K562 (cell line): ENCODE results near the gene SERPINB4. TPM values are rescaled to one million over a fixed set of nuclear protein-coding genes. Genes with fewer than 3 reads are reported as not detected.

ENCODE experiments used
- ATAC-seq: fragments of 200-7000 bp; cut with Tn5 transposase; 3 replicates; pipeline ENCODE4 v1.9.1; 2020; ENCODE audit warnings: moderate library complexity
- BruUV-seq: library from RNA; stranded (reverse); fragments of 400-500 nt; replicated peaks from 2 replicates; lab custom pipeline; 2021; lab: Mats Ljungman, UMichigan
- CTCF ChIA-PET: fragments of 300-600 bp; formaldehyde crosslinking; extraction: SDS; loops from one replicate; lab custom pipeline; 2021; ENCODE audit warnings: low intra/inter-chr PET ratio; lab: Yijun Ruan, JAX
- POLR2A ChIA-PET: fragments of 300-600, 350-650 bp; sonication (Branson Sonifier 250); formaldehyde crosslinking; extraction: SDS; loops from one replicate; lab custom pipeline; 2021; ENCODE audit warnings: antibody characterized with exemption, inconsistent platforms; lab: Yijun Ruan, JAX
- DNase-seq, 4 experiments: peaks; one replicate each; pipeline versions ENCODE4 v3.0.0 to v3.0.0-alpha.2; 2011 to 2018; ENCODE audit warnings: low spot score in 3 of 4, mixed read lengths in 3 of 4; ENCODE audit errors: extremely low read depth in 1 of 4
- FAIRE-seq: peaks from 2 replicates; lab custom pipeline; 2011; peaks lifted over from hg19 to GRCh38; lab: Jason Lieb, UNC
- H2AFZ ChIP-seq: 2 replicates; pipeline ENCODE4 v1.6.0; 2011; ENCODE audit warnings: low read depth, low read length, control low read depth, inconsistent platforms
- H3K27ac ChIP-seq: fragments of 200-600 bp; 3 replicates; pipeline ENCODE4 v1.8.0; 2011; ENCODE audit warnings: low read depth, mild to moderate bottlenecking, control low read depth, inconsistent platforms, low read length, moderate library complexity, mixed read lengths; ENCODE audit errors: extremely low read depth
- H3K27me3 ChIP-seq, 2 experiments: fragments of 300-600 bp in 1 of 2; 2 replicates in 1 of 2; 3 replicates in 1 of 2; pipeline versions ENCODE4 v1.6.0 to v1.8.0; 2011; ENCODE audit warnings: inconsistent platforms in 2 of 2, low read length in 2 of 2, mild to moderate bottlenecking in 1 of 2, mixed read lengths in 1 of 2, moderate library complexity in 1 of 2; ENCODE audit not compliant: control insufficient read depth in 2 of 2, insufficient read depth in 2 of 2
- H3K36me3 ChIP-seq: fragments of 300-600 bp; 3 replicates; pipeline ENCODE4 v1.8.0; 2011; ENCODE audit warnings: mild to moderate bottlenecking, low read length, inconsistent platforms; ENCODE audit not compliant: control insufficient read depth, insufficient read depth
- H3K4me1 ChIP-seq, 2 experiments: fragments of 200-600 bp in 1 of 2; replicated peaks in 1 of 2; 2 replicates in 1 of 2; 3 replicates in 1 of 2; pipeline versions ENCODE4 v1.5.1 to v1.8.0; 2011; ENCODE audit warnings: inconsistent platforms in 2 of 2, low read length in 2 of 2, mild to moderate bottlenecking in 1 of 2, mixed read lengths in 1 of 2, moderate library complexity in 1 of 2; ENCODE audit not compliant: control insufficient read depth in 2 of 2, insufficient read depth in 2 of 2
- H3K4me2 ChIP-seq: 2 replicates; pipeline ENCODE4 v1.6.1; 2011; ENCODE audit warnings: low read length, control low read depth, inconsistent platforms, mixed read lengths; ENCODE audit not compliant: insufficient read depth
- H3K4me3 ChIP-seq: fragments of 200-600 bp; sonication (generic), shearing (Covaris generic); 2 replicates; pipeline ENCODE4 v1.5.1; 2016; ENCODE audit warnings: control low read depth, inconsistent platforms
- H3K79me2 ChIP-seq: fragments of 200-600 bp; 3 replicates; pipeline ENCODE4 v1.8.0; 2011; ENCODE audit warnings: low read length, inconsistent platforms; ENCODE audit not compliant: control insufficient read depth, insufficient read depth
- H3K9ac ChIP-seq, 2 experiments: 2 replicates each; pipeline versions ENCODE4 v1.6.0 to v1.6.1; 2011; ENCODE audit warnings: low read depth in 2 of 2, low read length in 2 of 2, control low read depth in 1 of 2, inconsistent platforms in 1 of 2, mild to moderate bottlenecking in 1 of 2, mixed read lengths in 1 of 2; ENCODE audit not compliant: insufficient read depth in 1 of 2
- H3K9me1 ChIP-seq: one replicate; pipeline ENCODE4 v1.6.0; 2011; ENCODE audit warnings: inconsistent platforms, mild to moderate bottlenecking, low read length, moderate library complexity; ENCODE audit not compliant: control insufficient read depth, insufficient read depth
- H3K9me3 ChIP-seq: replicated peaks from 2 replicates; pipeline ENCODE4 v1.5.1; 2011; ENCODE audit warnings: low read depth, low read length, inconsistent platforms; ENCODE audit not compliant: control insufficient read depth, insufficient read depth
- H4K20me1 ChIP-seq: replicated peaks from 2 replicates; pipeline ENCODE4 v1.6.1; 2011; ENCODE audit warnings: low read length, inconsistent platforms, mixed read lengths; ENCODE audit not compliant: control insufficient read depth, insufficient read depth
- C11orf30 ChIP-seq: fragments of 450-650 bp; IDR thresholded peaks from 2 replicates; pipeline ENCODE4 v1.6.1; 2016; ENCODE audit warnings: low read depth, mild to moderate bottlenecking
- HINFP ChIP-seq: fragments of 450-650 bp; conservative IDR thresholded peaks from 2 replicates; pipeline ENCODE4 v1.6.1; 2016; ENCODE audit warnings: missing genetic modification characterization, low read depth, mild to moderate bottlenecking, control low read depth, missing compliant biosample characterization
- HMG20B ChIP-seq: fragments of 250-450 bp; sonication (Bioruptor Pico); IDR thresholded peaks from 2 replicates; pipeline ENCODE4 v1.5.0; 2021; ENCODE audit warnings: mild to moderate bottlenecking
- KLF16 ChIP-seq: IDR thresholded peaks from 2 replicates; pipeline ENCODE4 v1.6.1; 2016; ENCODE audit warnings: antibody characterized with exemption
- MIER1 ChIP-seq: fragments of 450-650 bp; IDR thresholded peaks from 2 replicates; pipeline ENCODE4 v1.6.1; 2016; ENCODE audit warnings: antibody characterized with exemption, mild to moderate bottlenecking, low read depth
- MTA2 ChIP-seq: fragments of 450-650 bp; IDR thresholded peaks from 2 replicates; pipeline ENCODE4 v1.6.1; 2016; ENCODE audit warnings: low read depth
- NCOA1 ChIP-seq: fragments of 450-650 bp; IDR thresholded peaks from 2 replicates; pipeline ENCODE4 v1.6.1; 2016; ENCODE audit warnings: low read depth
- POLR2A ChIP-seq: fragments of 450-650 bp; conservative IDR thresholded peaks from 2 replicates; pipeline ENCODE4 v1.6.1; 2016
- ZNF133 ChIP-seq: fragments of 250-450 bp; sonication (Bioruptor Pico); IDR thresholded peaks from 2 replicates; pipeline ENCODE4 v1.4.0; 2020; ENCODE audit warnings: mild to moderate bottlenecking
- ZNF324 ChIP-seq: fragments of 250-450 bp; sonication (Bioruptor Pico); IDR thresholded peaks from 2 replicates; pipeline ENCODE4 v1.4.0; 2020; ENCODE audit warnings: mild to moderate bottlenecking
- WGBS: fragments of 100-300 bp; shearing (Covaris generic); methylation state at CpG from one replicate; pipeline ENCODE4 v1.1.6; 2016; ENCODE audit warnings: low coverage, mixed read lengths; ENCODE audit not compliant: insufficient coverage; ENCODE audit errors: missing lambda C conversion rate; 5-methylcytosine and 5-hydroxymethylcytosine counted together
- in situ Hi-C: fragments of 300-500 bp; cut with MboI; formaldehyde crosslinking; loops from 4 replicates; pipeline ENCODE4 v1.15.0; 2018; ENCODE audit warnings: inconsistent platforms, mixed read lengths
- intact Hi-C: fragments of 100-400 bp; cut with micrococcal nuclease; formaldehyde crosslinking; loops from 2 replicates; pipeline ENCODE4 v1.14.2; 2022
- polyA plus RNA-seq, 8 experiments: library from polyadenylated mRNA; depleted of rRNA in 4 of 8; stranded (reverse) in 5 of 8; unstranded in 3 of 8; fragments of >200 nt; fragmentation: Nextera tagmentation in 2 of 8; fragmentation: Illumina TruSeq in 1 of 8; extraction: Ambion mirVana in 2 of 8; extraction: Trizol in 1 of 8; gene quantifications; 2 replicates each; pipeline versions ENCODE4 v1.2.1 to v1.2.3, GENCODE V29; 2011 to 2014; ENCODE audit warnings: inconsistent platforms in 1 of 8, missing spikeins in 1 of 8
- total RNA-seq, 7 experiments: library from RNA; depleted of rRNA in 6 of 7; stranded (reverse); fragments of >200 nt in 6 of 7; fragmentation: Illumina TruSeq in 2 of 7; extraction: Trizol in 2 of 7; gene quantifications; 2 replicates each; pipeline versions ENCODE4 v1.2.1 to v1.2.3, GENCODE V29; 2011 to 2021; ENCODE audit warnings: low replicate concordance in 1 of 7
- TF ChIP-seq, protein P1 (sequence below): fragments of 450-650 bp; IDR thresholded peaks from 2 replicates; pipeline ENCODE4 v1.6.1; 2016; ENCODE audit warnings: antibody characterized with exemption
- TF ChIP-seq, protein P2 (sequence below): sonication (generic); formaldehyde crosslinking; IDR thresholded peaks from 2 replicates; pipeline ENCODE4 v1.8.1; 2023; ENCODE audit warnings: mild to moderate bottlenecking, missing genetic modification reagents

SERPINB4 gene
- total and polyA plus RNA-seq, 9 of the 15 experiments (the other 6 are each of a cell fraction or from before 2014, with no cell fraction given) = not detected

GRCh38 chr18:63619661-63620060 lies 24.4 kb downstream of the SERPINB4 start (continued):
- no peak for TF ChIP-seq HMG20B (CRISPR knock-in tag)
- TF ChIP-seq MIER1 = no peak
- TF ChIP-seq KLF16 = no peak
- TF ChIP-seq ZNF324 (CRISPR knock-in tag) = no peak
- TF ChIP-seq HINFP (tag) = no peak
- TF ChIP-seq, protein P1, sequence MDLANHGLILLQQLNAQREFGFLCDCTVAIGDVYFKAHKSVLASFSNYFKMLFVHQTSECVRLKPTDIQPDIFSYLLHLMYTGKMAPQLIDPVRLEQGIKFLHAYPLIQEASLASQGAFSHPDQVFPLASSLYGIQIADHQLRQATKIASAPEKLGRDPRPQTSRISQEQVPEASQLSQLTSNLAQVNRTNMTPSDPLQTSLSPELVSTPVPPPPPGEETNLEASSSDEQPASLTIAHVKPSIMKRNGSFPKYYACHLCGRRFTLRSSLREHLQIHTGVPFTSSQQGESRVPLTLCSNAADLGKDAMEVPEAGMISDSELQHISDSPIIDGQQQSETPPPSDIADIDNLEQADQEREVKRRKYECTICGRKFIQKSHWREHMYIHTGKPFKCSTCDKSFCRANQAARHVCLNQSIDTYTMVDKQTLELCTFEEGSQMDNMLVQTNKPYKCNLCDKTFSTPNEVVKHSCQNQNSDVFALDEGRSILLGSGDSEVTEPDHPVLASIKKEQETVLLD = no peak
- no peak for TF ChIP-seq MTA2

DNA sequence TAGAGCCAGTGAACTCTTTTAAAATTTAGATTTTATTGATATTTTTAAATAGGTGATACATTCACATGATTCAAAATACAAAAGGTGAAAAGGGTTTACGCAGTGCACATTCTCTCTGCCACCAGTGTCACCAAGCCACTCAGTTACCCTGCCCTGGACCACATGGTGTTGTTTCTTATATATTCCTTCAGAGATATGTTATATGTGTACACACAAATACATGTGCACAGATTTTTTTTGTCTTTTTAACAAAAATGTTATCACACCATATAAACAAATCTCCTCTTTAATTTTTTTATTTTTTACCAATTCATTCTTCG lies 26.2 kb downstream of the SERPINB4 start:
- no peak for DNase-seq
- no peaks in the 10 kb centered on the region for H3K9me1 ChIP-seq
- no peaks in the 10 kb centered on the region for H4K20me1 ChIP-seq
- H3K9ac ChIP-seq = no peak overlapping the region
- H3K9me3 ChIP-seq = no peaks in the 10 kb centered on the region
- no peak for TF ChIP-seq ZNF133 (CRISPR knock-in tag)
- no peak for TF ChIP-seq C11orf30
- no peak for TF ChIP-seq NCOA1
- TF ChIP-seq, protein P2, sequence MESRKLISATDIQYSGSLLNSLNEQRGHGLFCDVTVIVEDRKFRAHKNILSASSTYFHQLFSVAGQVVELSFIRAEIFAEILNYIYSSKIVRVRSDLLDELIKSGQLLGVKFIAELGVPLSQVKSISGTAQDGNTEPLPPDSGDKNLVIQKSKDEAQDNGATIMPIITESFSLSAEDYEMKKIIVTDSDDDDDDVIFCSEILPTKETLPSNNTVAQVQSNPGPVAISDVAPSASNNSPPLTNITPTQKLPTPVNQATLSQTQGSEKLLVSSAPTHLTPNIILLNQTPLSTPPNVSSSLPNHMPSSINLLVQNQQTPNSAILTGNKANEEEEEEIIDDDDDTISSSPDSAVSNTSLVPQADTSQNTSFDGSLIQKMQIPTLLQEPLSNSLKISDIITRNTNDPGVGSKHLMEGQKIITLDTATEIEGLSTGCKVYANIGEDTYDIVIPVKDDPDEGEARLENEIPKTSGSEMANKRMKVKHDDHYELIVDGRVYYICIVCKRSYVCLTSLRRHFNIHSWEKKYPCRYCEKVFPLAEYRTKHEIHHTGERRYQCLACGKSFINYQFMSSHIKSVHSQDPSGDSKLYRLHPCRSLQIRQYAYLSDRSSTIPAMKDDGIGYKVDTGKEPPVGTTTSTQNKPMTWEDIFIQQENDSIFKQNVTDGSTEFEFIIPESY (CRISPR knock-in tag) = no peak
- TF ChIP-seq POLR2A = no peak
- no TSS peak for BruUV-seq
- no peaks in the 10 kb centered on the region for H3K79me2 ChIP-seq
- no peaks in the 10 kb centered on the region for H3K27me3 ChIP-seq
- no peak for ATAC-seq
- intact Hi-C loops (no loop called here), in situ Hi-C loops (no loop called here)
- no peak overlapping the region for H2AFZ ChIP-seq
- ChIA-PET CTCF (no interaction called here), POLR2A (no interaction called here)
- H3K4me3 ChIP-seq = no peak overlapping the region
- 8% methylated on average over 2 of the region's 2 CpGs for WGBS
- FAIRE-seq = no peak
- H3K4me2 ChIP-seq = no peak overlapping the region
- no peak overlapping the region for H3K27ac ChIP-seq
- H3K36me3 ChIP-seq = no peaks in the 10 kb centered on the region
- H3K4me1 ChIP-seq = no peaks in the 10 kb centered on the region
